HUES6 (cell line): ENCODE measurements around the gene CCDC70.

Experiments
- H3K27ac ChIP-seq: 2 replicates; pipeline ENCODE4 v1.7.0; 2013; ENCODE audit warnings: low read depth, mild to moderate bottlenecking, low read length, inconsistent platforms
- H3K27me3 ChIP-seq: 2 replicates; pipeline ENCODE4 v1.6.1; 2013; ENCODE audit warnings: low read length; ENCODE audit not compliant: control insufficient read depth, insufficient read depth
- H3K36me3 ChIP-seq: 2 replicates; pipeline ENCODE4 v1.6.1; 2013; ENCODE audit warnings: low read length; ENCODE audit not compliant: control insufficient read depth, insufficient read depth
- H3K4me1 ChIP-seq: 2 replicates; pipeline ENCODE4 v1.6.1; 2013; ENCODE audit warnings: low read length; ENCODE audit not compliant: control insufficient read depth, insufficient read depth
- H3K4me3 ChIP-seq: 2 replicates; pipeline ENCODE4 v1.5.1; 2013; ENCODE audit warnings: low read depth, low read length
- H3K9ac ChIP-seq: one replicate; pipeline ENCODE4 v1.6.1; 2013; ENCODE audit warnings: mild to moderate bottlenecking, low read length
- H3K9me3 ChIP-seq: 2 replicates; pipeline ENCODE4 v1.6.1; 2013; ENCODE audit warnings: low read depth, low read length; ENCODE audit not compliant: control insufficient read depth, insufficient read depth

Gene CCDC70

DNA sequence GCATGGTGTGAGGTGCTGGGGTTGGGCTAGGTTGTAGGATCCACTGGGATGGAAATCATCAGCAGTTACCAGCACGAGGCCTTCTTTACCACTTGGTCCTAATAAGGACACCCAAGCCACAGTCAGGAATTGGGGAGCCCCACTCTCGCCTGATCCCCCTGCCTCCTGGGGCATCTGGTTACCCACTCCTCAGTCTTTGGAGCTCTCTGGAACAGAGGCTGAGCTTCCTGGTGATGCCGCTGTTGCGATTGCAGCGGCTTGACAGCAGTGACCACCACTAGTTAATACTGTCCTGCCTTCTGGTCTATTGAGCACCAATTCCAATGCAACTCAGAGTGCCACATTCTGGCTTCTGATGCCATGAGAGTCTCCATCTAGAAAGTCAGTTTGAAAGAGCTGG lies 30.2 kb upstream of the CCDC70 start:
- H3K4me1 ChIP-seq, result no peaks in the 10 kb centered on the region
- H3K27me3 ChIP-seq, result no peaks in the 10 kb centered on the region
- no peak overlapping the region for H3K27ac ChIP-seq
- H3K9ac ChIP-seq, result no peak overlapping the region
- H3K4me3 ChIP-seq, result no peak overlapping the region
- H3K9me3 ChIP-seq, result no peaks in the 10 kb centered on the region
- H3K36me3 ChIP-seq, result no peaks in the 10 kb centered on the region

DNA sequence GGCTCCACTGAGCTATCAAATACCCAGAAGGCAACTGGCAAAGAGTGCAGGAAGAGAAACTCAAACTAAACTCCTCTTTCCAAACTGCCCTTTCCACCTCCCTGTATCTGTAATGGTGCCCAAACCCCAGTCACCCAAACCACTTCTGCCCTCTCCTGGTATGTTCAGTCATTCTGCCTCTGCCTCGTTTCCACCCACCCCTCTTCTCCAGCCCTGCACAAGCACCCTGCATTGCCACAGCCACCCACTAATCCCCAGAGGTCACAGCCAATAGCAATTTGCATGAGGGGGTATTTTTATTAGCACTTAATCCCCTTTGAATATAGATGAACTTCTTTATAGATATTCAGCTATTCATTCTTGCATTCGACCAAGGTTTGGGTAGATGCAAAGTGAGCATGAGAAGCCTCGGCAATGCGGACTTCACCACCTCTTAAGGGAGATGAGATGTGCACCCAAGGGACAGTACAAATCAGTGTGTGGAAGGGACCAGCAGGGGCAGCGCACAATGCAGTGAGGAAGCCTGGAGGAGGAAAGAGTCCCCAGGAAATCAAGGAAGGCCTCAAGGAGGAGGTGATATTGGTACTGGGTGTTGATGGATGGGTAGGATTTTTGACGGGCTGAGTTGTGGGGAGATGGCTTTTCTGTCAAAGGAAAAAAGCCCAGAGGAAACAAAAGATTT lies 29.2 kb upstream of the CCDC70 start:
- Histone ChIP-seq H3K27me3 (no peaks in the 10 kb centered on the region), H3K27ac (no peak overlapping the region), H3K36me3 (no peaks in the 10 kb centered on the region), H3K9me3 (no peaks in the 10 kb centered on the region), H3K4me3 (no peak overlapping the region), H3K9ac (no peak overlapping the region), H3K4me1 (no peaks in the 10 kb centered on the region)

DNA sequence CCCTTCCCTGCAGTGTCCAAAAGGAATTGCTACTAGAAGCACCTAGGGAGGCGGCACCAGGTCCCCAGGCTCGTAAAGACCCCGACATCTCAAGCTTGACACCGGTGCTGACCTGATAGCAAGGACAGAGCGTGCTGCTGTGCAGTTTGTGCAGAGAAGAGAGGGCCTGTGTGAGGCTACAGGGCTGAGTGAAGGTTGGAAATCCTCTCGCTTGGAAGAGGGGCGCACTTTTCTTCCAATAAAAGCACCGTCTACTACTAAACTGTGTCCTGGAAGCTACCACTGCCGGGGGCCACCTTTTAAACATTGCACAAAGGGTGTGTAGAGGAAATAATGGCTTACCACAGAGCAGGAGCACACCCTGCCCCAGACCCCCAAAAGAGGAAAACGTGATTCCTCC lies 27.8 kb upstream of the CCDC70 start:
- H3K9me3 ChIP-seq, result no peaks in the 10 kb centered on the region
- no peak overlapping the region for H3K4me3 ChIP-seq
- no peaks in the 10 kb centered on the region for H3K36me3 ChIP-seq
- no peak overlapping the region for H3K9ac ChIP-seq
- no peaks in the 10 kb centered on the region for H3K27me3 ChIP-seq
- H3K4me1 ChIP-seq, result no peaks in the 10 kb centered on the region
- no peak overlapping the region for H3K27ac ChIP-seq

DNA sequence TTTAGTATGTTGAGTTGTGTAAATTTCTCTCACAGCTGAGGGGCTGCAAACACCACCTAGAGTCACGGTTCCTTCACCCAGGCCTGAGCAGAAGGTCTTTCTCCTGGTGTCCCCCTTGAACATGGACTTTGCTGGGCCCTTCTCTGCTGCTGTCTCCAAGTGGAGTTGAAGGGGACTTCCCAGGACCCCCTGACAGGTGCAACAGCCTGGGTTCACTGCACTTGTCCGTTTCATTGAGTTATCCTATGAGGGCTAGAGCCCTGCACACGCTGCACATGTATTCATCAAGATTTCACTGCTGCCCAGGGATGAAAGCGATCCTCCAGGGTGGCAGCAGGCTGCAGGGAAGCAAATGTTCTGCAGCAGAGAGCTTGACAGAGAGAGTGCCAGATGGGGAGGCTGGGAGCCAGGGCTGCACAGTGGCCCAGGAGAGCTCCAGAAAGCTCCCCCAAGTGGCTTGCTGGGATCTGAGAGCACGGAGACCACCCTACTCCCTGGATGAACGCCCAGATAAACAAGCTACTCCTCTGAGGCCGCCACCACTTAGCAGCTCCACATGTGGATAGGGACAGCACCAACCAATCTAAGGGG lies 27.1 kb upstream of the CCDC70 start:
- no peaks in the 10 kb centered on the region for H3K27me3 ChIP-seq
- H3K4me3 ChIP-seq, result no peak overlapping the region
- H3K36me3 ChIP-seq, result no peaks in the 10 kb centered on the region
- H3K4me1 ChIP-seq, result no peaks in the 10 kb centered on the region
- H3K27ac ChIP-seq, result no peak overlapping the region
- H3K9me3 ChIP-seq, result no peaks in the 10 kb centered on the region
- no peak overlapping the region for H3K9ac ChIP-seq

DNA sequence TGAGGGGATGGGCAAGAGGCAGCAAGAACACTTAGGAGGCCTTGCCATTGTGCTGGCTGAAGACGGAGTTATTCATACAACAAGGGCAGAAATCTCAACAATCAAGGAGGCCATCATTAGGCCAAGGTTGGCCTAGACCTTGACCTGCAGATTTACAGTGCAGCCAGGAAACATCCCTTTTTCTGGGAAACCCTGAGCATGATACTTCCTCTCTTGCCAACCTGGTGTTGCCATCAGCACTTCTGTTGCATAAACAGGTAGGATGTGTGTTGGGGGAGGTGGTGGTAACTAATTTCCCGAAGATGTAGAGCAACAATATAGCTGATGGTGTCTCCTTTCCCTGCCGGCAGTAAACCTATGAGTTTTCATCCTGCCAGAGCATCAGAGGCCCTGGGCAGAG lies 24.8 kb upstream of the CCDC70 start:
- no peak overlapping the region for H3K27ac ChIP-seq
- H3K4me3 ChIP-seq, result no peak overlapping the region
- H3K9ac ChIP-seq, result no peak overlapping the region
- no peaks in the 10 kb centered on the region for H3K4me1 ChIP-seq
- H3K36me3 ChIP-seq, result no peaks in the 10 kb centered on the region
- H3K27me3 ChIP-seq, result no peaks in the 10 kb centered on the region
- H3K9me3 ChIP-seq, result no peaks in the 10 kb centered on the region

DNA sequence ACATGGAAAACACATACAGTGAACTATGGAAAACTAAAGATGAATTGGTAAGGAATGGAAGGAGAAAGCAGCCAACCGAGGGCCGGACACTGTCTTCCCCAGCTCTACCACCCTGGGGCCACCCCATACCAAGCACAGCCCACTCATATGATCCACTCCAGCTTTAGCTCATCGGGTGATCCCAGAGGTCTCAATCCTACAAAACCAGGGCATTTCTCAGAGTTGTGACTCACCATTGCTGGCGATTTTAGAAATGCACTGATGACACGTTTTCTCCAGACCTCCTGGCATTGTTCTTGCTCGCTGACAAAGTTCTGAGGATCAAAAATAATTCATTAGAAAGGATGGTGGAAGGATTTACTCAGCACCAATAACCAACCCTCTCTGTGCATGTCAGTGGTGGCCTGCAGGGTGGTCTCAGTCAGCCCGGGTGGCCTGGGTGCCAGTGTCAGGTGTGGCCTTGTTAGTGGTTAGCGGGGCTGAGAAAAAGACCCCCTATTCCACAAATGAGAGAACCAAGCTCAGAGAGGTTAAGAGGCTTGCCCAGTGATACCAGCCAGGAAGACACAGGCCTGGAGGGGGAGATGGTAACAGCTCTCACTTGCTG lies 23.4 kb upstream of the CCDC70 start:
- H3K9ac ChIP-seq, result no peak overlapping the region
- no peaks in the 10 kb centered on the region for H3K36me3 ChIP-seq
- no peak overlapping the region for H3K4me3 ChIP-seq
- H3K4me1 ChIP-seq, result no peaks in the 10 kb centered on the region
- no peaks in the 10 kb centered on the region for H3K27me3 ChIP-seq
- no peaks in the 10 kb centered on the region for H3K9me3 ChIP-seq
- H3K27ac ChIP-seq, result no peak overlapping the region

DNA sequence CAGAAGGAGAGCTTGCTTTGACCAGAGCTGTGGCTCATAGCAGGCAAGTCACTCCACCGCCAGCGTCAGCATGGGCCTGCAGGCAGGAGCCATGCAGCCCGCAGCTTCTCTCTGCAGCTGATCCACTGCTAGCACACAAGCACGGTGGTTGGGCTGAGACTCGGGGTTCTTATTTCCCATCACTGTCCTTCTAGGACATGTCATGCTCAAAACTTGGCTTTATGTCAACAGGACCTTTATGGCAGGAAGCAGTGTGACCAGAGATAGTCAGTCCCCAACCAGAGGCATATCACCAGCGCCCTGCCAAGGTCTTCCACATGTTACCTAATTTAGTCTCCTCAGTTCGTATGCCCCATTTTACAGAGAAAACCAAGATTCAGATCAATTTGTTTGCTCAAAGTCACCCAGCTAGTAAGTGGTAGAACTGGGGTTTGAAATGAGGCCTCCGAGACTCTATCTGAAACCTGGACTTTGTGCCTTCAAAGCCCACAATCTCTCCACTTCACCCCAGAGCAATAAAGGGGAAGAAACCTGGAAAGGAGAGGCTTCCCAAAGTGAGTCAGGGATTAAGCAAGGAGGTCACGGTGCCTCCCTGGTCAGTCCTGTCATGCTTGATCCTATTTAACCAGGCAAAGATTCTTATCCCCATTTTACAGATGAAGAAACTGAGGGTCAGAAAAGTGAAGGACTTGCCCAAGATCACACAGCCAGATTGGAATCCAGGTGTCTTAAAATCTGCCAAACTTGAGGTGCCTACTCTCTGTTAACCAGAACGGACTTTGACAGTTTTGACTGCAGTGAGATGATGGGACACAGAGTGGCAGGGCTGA lies 21.8 kb upstream of the CCDC70 start:
- H3K36me3 ChIP-seq, result no peaks in the 10 kb centered on the region
- no peak overlapping the region for H3K9ac ChIP-seq
- H3K4me3 ChIP-seq, result no peak overlapping the region
- H3K27me3 ChIP-seq, result no peaks in the 10 kb centered on the region
- no peaks in the 10 kb centered on the region for H3K4me1 ChIP-seq
- H3K27ac ChIP-seq, result no peak overlapping the region
- no peaks in the 10 kb centered on the region for H3K9me3 ChIP-seq

DNA sequence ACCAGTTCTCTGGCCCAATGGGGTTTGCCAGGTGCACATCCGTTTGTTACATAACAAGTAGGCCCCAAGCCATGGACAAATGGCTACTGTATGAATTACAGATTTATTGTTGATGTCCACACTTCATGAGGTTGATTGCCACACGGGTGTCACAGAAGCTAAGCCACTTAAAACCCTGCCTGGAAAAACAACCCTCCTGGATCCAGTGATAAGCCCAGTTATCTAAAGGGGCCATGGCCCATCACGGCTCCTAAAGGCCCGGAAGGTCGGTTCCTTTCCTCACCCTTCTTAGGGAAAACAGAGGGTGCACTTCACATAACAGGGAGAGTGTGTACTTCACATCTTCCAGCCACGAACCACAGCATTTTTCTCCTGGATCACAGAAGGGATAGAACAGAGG lies 20.9 kb upstream of the CCDC70 start:
- Histone ChIP-seq H3K36me3 (no peaks in the 10 kb centered on the region), H3K4me1 (peaks cover 4% of the 10 kb centered on the region; the same call in 1 of the 2 replicates), H3K9ac (no peak overlapping the region), H3K4me3 (no peak overlapping the region), H3K27me3 (no peaks in the 10 kb centered on the region), H3K27ac (no peak overlapping the region), H3K9me3 (no peaks in the 10 kb centered on the region)

DNA sequence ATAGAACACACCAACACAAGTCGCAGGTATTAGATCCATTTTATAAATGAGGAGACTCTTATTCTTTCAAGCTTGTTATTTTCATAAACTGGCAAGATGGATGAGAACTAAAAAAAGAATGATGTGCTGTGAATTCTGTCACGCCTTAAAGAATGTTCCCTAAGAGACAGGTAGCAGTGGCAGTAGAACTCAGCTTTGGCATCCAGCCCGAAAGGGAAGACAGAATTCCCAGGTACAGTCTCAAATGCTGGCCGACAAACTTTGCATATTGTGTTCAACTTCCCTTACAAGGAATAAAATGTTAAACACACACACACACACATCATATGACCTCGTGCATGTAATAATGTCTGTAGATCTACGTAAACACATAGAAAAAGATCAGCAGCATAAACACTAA lies 20.0 kb upstream of the CCDC70 start:
- H3K4me1 ChIP-seq, result peaks cover 4% of the 10 kb centered on the region; the same call in 1 of the 2 replicates
- no peaks in the 10 kb centered on the region for H3K27me3 ChIP-seq
- H3K4me3 ChIP-seq, result no peak overlapping the region
- no peaks in the 10 kb centered on the region for H3K9me3 ChIP-seq
- H3K36me3 ChIP-seq, result no peaks in the 10 kb centered on the region
- H3K9ac ChIP-seq, result no peak overlapping the region
- no peak overlapping the region for H3K27ac ChIP-seq

DNA sequence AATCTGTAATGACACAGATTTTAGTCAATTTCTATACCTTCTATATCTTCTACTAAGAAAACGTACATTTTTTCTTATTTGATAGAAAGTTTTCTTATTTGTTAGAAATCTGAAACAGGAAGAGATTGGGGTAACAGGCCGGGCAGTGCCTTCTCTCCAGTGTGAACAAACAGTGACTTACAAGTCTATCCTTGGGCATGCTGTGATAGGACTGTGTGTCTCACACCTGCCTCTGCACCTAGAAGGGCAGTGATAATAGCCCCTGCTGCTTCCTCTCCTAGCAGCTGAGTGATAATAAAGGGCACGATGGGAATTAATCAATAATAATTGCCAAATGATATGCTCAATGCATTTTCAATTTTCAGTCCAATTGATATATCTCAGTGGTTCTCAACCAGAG lies 18.2 kb upstream of the CCDC70 start:
- peaks cover 4% of the 10 kb centered on the region; the same call in 1 of the 2 replicates for H3K4me1 ChIP-seq

More for the DNA sequence above, 18.2 kb upstream of the CCDC70 start:
- Histone ChIP-seq H3K36me3 (no peaks in the 10 kb centered on the region), H3K27ac (no peak overlapping the region), H3K9ac (no peak overlapping the region), H3K9me3 (peaks cover 8% of the 10 kb centered on the region), H3K27me3 (no peaks in the 10 kb centered on the region), H3K4me3 (no peak overlapping the region)
